ENCODE results near the gene ACRBP.
"Not testable (repeated sequence)": the region's sequence is repeated elsewhere in the genome, so short reads cannot be mapped to it uniquely, and the experiment has no call there.

ACRBP gene

DNA sequence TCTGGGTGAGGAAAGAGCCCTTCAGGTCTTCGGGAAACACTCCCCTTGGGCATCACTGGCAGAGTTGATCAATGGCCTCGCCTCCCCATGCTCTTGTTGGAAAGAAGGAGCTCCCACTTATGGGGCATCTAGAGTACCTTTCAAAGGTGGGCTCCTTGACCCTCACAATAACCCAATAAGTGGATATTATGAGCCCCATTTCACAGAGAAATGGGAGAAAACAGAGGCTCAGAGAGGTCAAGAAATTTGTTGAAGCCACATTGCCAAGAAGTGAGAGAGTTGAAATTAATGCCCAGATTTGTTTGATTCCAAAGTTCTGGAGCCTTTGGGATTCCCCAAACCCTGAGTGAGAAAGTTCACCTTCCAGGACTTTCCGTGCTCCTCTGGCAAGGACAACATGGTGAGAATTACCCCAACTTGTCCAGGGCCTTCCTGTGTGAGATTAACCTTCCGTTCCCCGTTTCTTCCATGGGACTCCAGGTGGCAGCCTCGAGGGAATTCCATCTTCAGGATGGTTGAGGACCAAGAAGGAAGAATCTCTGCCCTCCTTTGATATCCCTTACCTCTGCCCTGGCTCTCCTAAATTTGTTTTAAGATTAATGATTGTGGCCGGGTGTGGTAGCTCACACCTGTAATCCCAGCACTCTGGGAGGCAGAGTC lies 32.6 kb downstream of the ACRBP start:
- DNase-seq, result no peak

GRCh38 chr12:6613776-6614512 lies 33.3 kb downstream of the ACRBP start:
- peak; percentile 96 for DNase-seq

DNA sequence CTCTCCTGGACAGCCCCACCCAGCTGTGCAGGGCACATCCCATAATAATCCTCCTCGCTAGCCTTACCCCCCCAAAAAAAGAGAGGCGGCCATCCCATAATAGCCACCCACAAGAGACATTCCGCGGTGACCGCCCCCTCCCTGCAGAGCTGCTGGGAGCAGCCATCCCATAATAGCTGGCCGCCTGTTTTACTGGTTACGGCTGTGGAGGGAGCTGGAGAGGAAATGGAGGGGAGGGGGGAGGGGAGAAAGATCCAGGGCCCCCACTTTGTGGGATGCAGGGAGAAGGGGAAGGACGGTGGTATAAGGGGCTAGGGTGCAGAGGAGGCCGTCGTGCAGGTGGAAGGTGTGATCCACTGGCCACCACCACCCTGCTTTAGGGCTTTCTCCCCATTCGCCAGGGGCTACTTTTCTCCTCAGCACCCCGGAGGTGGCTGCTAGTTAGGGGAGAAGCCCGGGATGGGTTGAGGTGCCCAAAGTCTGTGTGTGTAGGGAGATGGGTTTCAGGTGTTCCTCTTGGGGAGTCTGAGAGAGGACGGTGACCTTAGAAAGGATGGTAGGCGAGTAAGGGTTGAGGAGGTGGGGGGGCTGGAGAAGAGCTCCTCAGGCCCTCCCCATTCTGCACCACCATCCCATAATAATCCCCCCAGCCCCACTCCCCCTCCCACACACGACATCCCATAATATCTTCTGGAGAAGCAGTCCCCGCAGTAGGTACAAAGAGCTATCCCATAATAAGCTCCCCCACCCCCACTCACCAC lies 34.0 kb downstream of the ACRBP start:
- DNase-seq, result peak; percentile 88

GRCh38 chr12:6612652-6613014 lies 34.6 kb downstream of the ACRBP start:
- no peak for DNase-seq

DNA sequence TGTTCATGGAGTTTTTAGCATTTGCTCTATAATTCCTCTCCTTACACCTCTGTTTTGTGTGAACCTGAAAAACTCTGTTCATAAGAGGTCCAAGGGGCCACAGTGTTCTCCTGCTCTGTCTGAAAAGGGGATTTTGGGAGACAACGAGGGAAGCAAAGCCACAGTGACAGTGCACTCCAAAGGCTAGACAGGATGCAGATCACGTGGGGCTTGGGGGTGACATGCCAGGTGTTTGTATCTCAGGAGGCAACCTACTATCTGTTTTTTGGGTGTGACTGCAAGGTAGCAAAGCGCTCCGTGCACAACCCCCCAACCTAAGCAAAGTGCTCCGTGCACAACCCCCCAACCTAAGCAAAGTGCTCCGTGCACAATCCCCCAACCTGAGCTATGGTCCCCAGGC lies 35.0 kb downstream of the ACRBP start:
- no peak for DNase-seq

DNA sequence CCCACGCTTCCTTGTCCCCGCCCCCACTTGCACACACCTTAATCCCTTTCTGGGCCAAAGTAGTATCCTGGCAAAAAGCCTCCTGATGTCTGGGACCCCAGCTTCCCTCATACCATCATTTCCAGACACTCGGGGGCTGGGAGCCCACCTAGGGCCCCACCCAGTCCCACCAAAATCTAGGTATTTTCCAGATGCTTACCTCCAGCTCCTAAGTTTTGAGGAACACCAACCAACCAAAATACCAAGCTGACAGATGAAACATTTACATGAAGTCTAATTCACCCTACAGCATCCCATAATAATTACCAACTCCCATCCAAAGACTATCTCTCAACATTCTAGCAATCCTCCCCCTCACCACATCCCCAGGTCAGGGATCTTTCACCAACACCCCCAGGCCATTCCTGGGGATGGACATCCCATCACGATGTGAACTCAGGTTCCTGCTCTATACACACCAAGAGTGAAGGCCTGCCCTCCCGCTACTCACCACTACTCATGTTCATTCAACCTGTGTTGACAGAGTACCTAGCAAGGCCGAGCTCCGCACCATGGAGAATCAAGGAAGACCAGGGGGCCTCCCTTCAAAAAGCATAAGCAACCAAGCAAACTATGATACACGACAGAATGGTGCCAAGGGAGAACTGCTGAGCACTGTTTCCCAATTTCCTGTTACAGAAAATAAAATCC lies 38.5 kb downstream of the ACRBP start:
- no peak for DNase-seq

DNA sequence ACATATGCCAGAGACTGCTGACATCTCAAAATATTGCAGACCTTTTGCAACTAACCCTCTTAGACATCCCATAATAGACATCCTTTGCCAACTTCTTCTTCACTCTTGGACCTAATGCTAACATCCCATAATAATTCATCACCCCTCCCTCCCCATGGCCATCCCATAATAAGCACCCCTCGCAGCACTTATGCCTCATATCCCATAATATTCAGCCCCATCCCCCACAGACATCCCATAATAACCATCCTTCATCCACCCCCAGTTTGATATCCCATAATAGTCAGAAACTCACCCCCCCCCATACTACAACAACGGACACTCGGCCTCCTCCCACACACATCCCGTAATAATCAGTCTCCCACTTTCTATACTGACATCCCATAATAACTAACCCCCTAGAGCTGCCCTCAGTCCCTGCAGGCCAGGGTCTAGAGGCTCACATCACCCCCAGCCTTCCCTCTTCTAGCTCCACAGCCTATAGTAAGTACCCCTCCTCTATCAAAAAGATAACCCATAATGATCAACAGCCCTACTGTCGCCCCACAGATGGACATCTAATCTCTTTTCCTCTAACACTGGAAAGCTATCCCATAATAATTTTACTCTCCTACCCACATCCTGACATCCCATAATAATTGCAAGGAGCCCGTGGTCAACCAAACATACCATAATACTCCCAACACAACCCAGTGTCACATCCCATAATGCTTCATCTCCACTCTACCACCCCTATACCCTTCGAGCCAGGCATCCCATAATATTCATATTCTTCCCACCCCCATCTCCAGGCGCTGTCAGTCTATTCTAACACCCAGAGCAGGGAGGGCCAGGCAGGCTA lies 39.3 kb downstream of the ACRBP start:
- peak; percentile 88 for DNase-seq

GRCh38 chr12:6606331-6607131 lies 40.7 kb downstream of the ACRBP start:
- no peak for DNase-seq

- no peak for DNase-seq
Observed at GRCh38 chr12:6605421-6606330, 41.6 kb downstream of the ACRBP start.

- no peak for DNase-seq
Observed at GRCh38 chr12:6604259-6605029, 42.8 kb downstream of the ACRBP start.

DNA sequence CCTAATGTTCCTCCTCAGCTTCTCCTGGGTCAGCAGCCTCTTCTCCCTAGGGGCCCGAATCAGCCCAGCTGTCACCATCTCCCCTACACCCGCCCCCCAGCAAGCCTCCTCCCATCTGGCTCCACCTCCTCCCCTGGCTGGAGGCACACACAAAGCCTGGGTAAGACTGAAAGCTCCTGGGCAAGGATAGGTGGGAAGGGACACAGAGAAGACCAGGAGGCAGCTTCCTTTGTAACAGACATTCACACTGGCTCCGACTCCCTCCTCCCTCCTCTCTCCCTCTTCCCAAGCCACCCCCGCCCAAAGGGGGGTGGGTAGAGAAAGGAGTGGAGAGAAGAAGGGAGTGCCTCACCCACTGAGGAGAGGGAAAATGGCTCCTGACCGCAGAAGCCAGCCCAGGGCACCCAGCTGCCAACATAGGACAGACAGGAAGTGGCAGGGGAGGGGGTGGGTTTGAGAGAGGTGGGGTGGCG lies 44.1 kb downstream of the ACRBP start:
- no peak for DNase-seq

DNA sequence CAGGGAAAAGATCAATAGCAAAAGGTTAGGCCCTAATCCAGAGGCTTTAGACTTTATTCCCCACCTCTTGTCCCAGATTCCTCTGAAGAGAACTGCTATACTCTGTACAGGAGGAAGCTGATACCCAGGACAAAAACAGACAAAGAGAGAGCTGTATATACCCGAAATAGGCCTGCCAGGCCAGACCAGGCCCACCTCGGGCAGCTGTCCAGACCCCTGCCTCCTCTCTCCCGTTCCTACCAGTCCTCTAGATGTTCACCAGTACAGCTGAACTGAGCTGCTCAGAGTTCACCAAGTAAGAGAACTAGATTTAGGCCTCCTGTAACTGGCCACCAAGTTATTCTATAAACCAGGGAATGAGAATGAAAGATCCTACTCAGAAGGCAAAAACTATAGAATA lies 44.7 kb downstream of the ACRBP start:
- no peak for DNase-seq

DNA sequence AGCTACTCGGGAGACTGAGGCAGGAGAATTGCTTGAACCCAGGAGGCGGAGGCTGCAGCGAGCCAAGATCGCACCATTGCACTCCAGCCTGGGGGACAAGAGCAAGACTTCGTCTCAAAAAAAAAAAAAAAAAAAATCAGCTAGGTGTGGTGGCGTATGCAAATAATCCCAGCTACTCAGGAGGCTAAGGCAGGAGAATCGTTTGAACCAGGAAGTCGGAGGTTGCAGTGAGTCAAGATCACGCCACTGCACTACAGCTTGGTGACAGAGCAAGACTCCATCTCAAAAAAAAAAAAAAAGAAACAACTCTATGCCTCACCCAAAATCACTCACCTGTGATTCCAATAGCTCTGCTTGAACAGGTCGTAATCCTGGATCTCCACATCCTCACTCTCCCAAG lies 51.6 kb downstream of the ACRBP start:
- DNase-seq, result not testable (repeated sequence)

DNA sequence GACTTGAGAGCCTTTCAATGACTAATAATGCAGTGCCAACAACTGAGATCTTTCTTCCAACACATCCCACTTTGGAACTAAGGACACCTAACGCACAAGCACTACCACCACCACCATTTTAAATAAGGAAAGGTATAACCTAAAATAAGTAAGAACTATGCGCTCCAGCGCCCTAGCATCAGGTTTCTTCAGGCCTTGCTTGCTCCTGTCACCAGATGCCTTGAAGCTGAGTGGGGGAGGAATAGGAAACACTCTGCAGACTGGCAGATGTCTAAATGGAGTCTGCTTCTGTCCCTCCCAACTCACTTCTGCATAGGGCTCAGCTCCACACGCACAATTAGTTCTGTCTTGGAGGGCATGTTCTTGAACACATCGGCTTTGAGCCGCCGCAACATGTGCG lies 55.1 kb downstream of the ACRBP start:
- no peak for DNase-seq
